Dermis microvascular lymphatic vessel endothelial cell (primary cell): ENCODE results near the gene TOP2A. TPM values are rescaled to one million over a fixed set of nuclear protein-coding genes. Genes with fewer than 3 reads are reported as not detected.

Experiments
- DNase-seq, 2 donors: peaks; one replicate each; pipeline versions ENCODE4 v3.0.0 to v3.0.0-alpha.2; 2010; ENCODE audit warnings: low read depth in 2 of 2
- total RNA-seq: library from RNA; depleted of rRNA; stranded (reverse); fragments of >200 nt; gene quantifications from 2 replicates; pipeline ENCODE4 v1.2.1, GENCODE V29; 2014

The TOP2A gene
- total RNA-seq, 1 donor from 2014 or later, result 65.5 TPM

GRCh38 chr17:40361063-40361924 lies 56.4 kb downstream of the TOP2A start:
- no peak for DNase-seq

- DNase-seq, result no peak
Observed at GRCh38 chr17:40360091-40360490, 57.6 kb downstream of the TOP2A start.

DNA sequence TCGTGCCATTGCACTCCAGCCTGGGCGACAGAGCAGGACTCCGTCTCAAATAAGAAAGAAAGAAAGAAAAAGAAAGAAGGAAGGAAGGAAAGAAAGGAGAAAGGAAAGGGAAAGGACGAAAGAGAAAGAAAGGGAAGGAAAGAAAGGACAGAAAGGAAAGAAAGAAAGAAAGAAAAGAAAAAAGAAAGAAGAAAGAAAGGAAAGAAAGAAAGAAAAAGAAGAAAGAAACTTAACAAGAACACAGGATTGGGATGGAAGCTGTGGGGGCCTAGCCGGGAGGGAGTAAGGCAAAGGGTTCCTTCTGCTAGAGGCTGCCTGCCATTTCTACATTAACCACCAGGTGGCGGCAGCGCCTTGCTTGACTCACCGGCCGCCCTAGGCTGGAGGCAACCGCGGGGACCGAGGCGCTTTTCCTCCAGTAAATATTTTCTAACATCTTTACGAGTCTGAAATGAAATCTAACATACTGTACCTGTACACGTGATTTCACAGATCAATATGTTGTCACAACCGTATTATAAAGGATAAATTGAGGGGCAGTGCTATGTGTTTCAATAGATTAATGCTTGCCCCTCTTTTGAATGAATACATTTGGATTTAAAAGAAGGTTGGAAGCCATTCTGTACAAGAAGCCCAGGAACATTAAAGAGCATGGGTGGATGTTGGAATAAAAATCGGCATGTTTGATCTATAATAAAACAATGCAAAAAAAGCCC lies 59.2 kb downstream of the TOP2A start:
- peak; percentile 57 to 85 for DNase-seq

DNA sequence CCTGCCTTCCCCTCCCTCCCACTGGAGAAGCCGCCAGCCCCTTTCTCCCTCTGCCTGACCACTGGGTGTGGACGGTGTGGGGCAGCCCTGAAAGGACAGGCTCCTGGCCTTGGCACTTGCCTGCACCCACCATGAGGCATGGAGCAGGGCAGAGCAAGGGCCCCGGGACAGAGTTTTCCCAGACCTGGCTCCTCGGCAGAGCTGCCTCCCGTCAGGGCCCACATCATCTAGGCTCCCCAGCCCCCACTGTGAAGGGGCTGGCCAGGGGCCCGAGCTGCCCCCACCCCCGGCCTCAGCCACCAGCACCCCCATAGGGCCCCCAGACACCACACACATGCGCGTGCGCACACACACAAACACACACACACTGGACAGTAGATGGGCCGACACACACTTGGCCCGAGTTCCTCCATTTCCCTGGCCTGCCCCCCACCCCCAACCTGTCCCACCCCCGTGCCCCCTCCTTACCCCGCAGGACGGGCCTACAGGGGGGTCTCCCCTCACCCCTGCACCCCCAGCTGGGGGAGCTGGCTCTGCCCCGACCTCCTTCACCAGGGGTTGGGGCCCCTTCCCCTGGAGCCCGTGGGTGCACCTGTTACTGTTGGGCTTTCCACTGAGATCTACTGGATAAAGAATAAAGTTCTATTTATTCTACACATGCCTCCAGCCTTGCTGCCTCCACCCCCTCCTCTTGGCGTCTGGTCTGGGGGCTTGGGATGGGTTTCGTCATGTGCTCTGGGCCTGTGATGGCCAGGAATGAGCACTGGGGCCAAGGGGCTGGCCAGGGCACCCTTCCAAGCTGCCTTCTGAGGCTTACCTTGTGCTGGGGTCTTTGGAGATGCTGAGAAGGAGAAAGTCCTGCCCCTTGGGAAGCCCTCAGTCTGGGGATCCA lies 60.5 kb downstream of the TOP2A start:
- DNase-seq, result no peak

DNA sequence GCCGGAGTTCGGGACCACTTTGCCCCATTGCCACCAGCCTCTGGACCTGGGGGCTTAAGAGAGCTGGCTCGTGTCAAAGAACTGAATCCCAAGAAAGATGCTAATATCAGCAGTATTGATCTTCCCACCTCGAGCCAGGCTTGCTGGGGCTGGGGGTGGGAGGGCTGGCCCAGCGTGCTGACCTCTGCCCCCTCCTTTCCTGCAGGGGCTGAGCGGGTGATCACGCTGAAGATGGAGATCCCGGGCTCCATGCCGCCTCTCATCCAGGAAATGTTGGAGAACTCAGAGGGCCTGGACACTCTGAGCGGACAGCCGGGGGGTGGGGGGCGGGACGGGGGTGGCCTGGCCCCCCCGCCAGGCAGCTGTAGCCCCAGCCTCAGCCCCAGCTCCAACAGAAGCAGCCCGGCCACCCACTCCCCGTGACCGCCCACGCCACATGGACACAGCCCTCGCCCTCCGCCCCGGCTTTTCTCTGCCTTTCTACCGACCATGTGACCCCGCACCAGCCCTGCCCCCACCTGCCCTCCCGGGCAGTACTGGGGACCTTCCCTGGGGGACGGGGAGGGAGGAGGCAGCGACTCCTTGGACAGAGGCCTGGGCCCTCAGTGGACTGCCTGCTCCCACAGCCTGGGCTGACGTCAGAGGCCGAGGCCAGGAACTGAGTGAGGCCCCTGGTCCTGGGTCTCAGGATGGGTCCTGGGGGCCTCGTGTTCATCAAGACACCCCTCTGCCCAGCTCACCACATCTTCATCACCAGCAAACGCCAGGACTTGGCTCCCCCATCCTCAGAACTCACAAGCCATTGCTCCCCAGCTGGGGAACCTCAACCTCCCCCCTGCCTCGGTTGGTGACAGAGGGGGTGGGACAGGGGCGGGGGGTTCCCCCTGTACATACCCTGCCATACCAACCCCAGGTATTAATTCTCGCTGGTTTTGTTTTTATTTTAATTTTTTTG lies 61.6 kb downstream of the TOP2A start:
- no peak for DNase-seq

DNA sequence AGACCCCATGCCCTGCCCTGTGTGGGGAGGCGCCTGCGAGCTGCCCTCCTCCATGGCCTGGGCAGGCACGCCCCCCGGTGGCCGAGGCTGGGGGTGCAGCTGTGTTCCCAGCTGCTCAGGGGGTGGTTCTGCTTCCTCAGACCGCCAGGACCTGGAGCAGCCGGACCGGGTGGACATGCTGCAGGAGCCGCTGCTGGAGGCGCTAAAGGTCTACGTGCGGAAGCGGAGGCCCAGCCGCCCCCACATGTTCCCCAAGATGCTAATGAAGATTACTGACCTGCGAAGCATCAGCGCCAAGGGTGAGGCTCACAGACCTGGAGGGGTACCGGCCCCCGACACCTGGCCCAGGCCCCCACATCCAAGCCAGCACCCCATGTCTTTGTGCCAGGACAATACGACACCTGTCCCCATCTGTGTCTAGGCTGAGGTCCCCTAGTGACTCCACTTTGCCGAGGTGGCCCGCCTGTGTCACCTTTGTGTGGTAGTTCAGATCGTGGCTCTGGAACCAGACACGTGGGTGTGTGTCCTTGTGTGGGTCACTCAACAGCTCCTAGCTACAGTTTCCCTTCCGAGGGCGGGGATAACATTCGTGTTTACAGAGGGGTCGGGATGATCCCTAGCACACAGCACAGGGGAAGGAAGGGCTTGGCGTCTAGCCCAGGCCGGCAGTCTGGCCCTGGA lies 62.4 kb downstream of the TOP2A start:
- peak; percentile 47 to 69 for DNase-seq

GRCh38 chr17:40354221-40355122 lies 63.2 kb downstream of the TOP2A start:
- DNase-seq, result no peak

GRCh38 chr17:40352779-40353394 lies 64.8 kb downstream of the TOP2A start:
- DNase-seq, result no peak

DNA sequence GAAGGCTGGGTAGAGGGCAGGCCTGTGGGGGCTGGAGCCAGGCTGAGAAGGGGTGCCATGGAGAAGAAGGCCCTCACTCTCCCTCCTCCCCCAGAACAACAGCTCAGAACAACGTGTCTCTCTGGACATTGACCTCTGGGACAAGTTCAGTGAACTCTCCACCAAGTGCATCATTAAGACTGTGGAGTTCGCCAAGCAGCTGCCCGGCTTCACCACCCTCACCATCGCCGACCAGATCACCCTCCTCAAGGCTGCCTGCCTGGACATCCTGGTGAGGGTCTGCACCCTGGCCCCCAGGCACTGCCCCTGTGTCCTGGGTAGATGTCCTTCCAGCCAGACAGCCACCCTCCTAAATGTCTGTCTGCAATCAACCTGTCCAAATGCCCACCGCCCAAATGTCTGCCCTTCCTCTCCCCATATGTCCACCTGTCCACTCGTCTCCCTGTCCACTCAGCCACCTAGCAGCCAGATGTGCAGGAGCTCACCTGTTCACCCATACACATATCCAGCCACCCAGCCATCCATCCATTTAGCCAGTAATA lies 65.4 kb downstream of the TOP2A start:
- no peak for DNase-seq

- DNase-seq, result no peak
Observed at GRCh38 chr17:40351359-40352236, 66.1 kb downstream of the TOP2A start.

DNA sequence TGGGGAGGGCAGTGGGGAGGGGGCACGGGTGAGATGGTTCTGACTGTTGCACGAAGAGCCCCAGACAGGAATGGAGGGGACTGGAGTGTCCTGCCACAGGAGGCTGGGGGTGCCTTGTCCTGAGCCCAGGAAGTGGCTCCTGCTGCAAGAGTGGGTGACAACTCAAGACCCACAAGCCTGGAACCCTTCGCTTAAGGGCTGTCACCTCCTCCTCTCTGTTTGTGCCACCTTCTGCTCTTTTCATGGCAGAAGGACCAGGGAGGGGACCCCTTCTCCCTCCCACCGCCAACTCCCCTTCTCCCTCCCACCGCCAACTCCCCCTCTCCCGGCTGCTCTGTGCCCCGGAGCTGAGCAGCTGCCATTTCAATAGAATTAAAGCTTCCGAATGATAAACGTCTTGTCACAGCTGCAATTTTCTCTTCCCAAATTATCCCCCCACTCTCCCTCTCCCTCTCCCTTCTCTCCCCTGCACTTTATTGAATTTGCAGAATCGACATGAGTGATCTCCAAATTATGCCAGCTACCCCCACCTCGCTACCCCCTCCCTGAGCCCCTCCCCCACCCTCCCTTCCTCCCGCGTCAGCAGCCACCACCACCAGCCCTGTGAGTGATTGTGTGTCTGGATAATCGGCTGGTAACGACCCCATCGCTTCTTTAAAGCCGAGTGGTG lies 66.9 kb downstream of the TOP2A start:
- DNase-seq, result no peak

GRCh38 chr17:40349895-40350688 lies 67.6 kb downstream of the TOP2A start:
- no peak for DNase-seq

- DNase-seq, result no peak
Observed at GRCh38 chr17:40349477-40349894, 68.2 kb downstream of the TOP2A start.

DNA sequence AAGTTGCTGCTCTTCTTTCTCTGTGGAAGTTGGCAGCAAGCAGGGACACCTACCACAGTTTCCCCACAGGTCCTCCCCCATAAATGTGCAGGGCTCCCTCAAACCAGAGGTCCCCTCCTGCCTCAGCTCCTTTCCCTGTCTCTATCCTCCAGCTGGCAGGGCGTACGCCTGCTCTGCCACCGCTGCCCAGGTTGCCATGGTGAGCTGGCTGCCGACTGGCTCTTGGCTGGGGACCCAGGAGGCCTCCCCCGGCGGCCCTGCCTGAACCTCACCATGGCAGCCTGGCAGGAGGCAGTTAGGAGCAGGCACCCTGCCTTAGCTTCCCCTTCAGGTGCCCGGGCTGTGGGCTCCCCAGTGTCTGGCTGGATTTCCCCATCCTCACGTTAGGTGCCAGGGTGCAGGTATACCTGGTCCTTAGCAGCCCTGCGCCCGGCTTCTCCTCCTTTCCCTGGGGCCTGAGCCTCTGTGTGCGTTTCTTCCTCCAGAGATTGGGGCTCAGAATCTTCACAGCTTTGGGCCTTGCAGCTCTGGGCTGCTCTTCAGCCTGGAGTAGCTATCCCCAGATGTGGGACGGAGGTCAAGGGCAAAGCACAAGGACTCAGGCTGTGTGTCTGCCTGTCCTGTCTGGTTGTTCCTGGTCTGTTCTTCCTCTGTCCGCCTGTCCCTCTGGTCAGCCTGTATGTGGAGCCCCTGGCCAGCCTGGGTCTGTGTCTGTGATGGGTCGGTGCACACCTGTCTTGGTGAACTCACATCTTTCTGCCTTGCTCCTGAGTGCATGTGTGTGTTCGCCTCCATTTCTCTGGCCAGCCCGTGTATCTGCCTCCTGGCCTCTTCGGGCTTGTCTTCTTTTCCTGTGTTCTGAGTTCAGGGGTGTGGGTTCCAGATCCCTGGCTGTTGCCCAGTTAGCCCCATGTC lies 68.9 kb downstream of the TOP2A start:
- DNase-seq, result no peak

- DNase-seq, result no peak
Observed at GRCh38 chr17:40348136-40348504, 69.6 kb downstream of the TOP2A start.
